ENCODE results near the gene FOXL3.

Gene FOXL3

DNA sequence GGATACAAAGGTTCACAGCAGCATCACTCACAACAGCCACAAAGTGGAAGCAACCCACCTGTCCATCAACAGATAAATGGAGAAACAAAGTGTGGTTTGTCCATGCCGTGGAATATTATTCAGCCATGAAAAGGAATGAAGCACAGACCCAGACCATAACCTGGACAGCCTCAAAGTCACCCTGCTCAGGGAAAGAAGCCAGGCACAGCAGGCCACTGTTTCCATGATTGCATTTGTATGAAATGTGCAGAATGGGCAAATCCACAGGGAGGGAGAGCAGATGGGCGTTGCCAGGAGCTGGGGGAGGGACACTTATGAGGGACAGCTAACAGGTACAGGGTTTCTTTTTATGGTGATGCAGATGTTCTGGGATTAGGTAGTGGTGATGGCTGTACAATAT lies 30.3 kb downstream of the FOXL3 start:
- H3K4me3 ChIP-seq (ENCODE audit: low read depth, low read length): no peak overlapping the region
- peak; percentile 15 for DNase-seq (ENCODE audit: low read depth)
- TF ChIP-seq CTCF (conservative IDR thresholded peaks at IDR 0.05; ENCODE audit: low read depth, low read length): no peak

- no peak overlapping the region for H3K4me3 ChIP-seq (ENCODE audit: low read depth, low read length)
- peak; percentile 62 for TF ChIP-seq CTCF (conservative IDR thresholded peaks at IDR 0.05; ENCODE audit: low read depth, low read length)
- peak; percentile 41 for DNase-seq (ENCODE audit: low read depth)
Measured at GRCh38 chr7:322111-322671, 32.2 kb downstream of the FOXL3 start.

DNA sequence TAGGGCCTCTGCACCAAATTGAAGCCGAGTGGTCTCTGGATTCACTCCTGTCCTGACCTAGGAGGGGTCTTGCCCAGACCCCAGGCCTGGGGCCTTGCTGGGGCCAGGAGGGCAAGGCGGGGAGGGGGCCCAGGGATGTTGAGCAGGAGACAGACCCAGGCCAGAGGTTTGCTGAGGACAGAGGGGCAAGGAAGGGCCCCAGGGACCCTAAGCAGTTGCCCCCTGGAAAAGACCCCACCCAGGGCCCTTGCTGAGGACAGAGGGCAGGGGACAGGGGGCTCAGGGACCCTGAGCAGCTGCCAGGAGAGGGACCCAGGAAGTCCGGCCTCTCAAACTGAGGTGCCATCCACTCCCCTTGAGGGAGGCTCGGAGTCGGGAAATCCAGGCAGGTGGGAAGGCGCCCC lies 32.7 kb downstream of the FOXL3 start:
- no peak overlapping the region for H3K4me3 ChIP-seq (ENCODE audit: low read depth, low read length)
- no peak for DNase-seq (ENCODE audit: low read depth)
- no peak for TF ChIP-seq CTCF (conservative IDR thresholded peaks at IDR 0.05; ENCODE audit: low read depth, low read length)

GRCh38 chr7:323410-323809 lies 33.4 kb downstream of the FOXL3 start:
- no peak overlapping the region for H3K4me3 ChIP-seq (ENCODE audit: low read depth, low read length)
- DNase-seq (ENCODE audit: low read depth): no peak
- TF ChIP-seq CTCF (conservative IDR thresholded peaks at IDR 0.05; ENCODE audit: low read depth, low read length): no peak

DNA sequence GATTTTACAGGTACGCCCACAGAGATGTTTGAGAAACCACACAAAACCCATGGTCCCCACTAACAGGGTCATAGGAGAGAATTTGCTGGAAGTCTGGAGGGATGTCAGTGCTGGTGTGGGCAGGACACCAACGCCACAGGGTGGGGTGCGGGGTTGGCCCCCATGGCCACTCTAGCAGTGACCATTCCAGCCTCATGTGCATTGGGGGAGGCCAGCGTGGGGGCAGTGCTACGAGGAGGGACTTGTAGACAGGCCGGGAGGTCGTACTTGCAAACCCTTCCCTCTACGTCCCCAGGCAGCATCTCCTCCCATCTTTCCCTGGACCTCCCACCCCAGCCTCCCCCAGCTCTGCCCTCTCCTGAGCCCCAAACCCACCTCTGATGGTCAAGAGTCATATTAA lies 34.0 kb downstream of the FOXL3 start:
- TF ChIP-seq CTCF (conservative IDR thresholded peaks at IDR 0.05; ENCODE audit: low read depth, low read length): no peak
- DNase-seq (ENCODE audit: low read depth): no peak
- no peak overlapping the region for H3K4me3 ChIP-seq (ENCODE audit: low read depth, low read length)

- DNase-seq (ENCODE audit: low read depth): no peak
- TF ChIP-seq CTCF (conservative IDR thresholded peaks at IDR 0.05; ENCODE audit: low read depth, low read length): no peak
Measured at GRCh38 chr7:325051-325798, 35.3 kb downstream of the FOXL3 start.

GRCh38 chr7:325811-326210 lies 35.8 kb downstream of the FOXL3 start:
- DNase-seq (ENCODE audit: low read depth): no peak
- TF ChIP-seq CTCF (conservative IDR thresholded peaks at IDR 0.05; ENCODE audit: low read depth, low read length): no peak
- H3K4me3 ChIP-seq (ENCODE audit: low read depth, low read length): no peak overlapping the region

More at GRCh38 chr7:325051-325798, 35.3 kb downstream of the FOXL3 start:
- H3K4me3 ChIP-seq (ENCODE audit: low read depth, low read length): no peak overlapping the region
